CD4-positive, alpha-beta T cell treated with Interferon gamma for 1 hour (primary cell): ENCODE results near the gene SESTD1.

ENCODE experiments used
- DNase-seq: peaks from one replicate; pipeline ENCODE4 v3.0.0-alpha.2; 2020

Gene SESTD1

DNA sequence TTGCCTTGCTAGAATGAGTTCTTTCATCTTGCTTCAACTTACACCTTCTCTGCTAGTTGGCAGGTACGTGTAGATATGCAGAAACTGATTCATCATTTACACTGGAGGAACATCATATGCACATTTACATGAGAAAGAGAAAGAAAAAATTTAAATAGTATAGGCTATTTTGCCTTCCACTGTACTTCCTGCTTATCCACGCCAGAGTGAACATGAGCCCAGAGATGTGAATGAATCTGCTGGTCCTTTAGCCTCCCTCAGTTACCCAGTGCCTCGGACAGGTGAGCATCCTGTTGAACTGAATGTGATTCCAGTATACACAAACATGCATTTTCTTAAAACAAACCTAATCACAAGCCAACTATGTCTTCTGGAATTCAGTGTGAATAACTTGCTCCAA lies 83.6 kb downstream of the SESTD1 start:
- no peak for DNase-seq

- DNase-seq: no peak
Measured at GRCh38 chr2:179180242-179180641, 84.4 kb downstream of the SESTD1 start.

DNA sequence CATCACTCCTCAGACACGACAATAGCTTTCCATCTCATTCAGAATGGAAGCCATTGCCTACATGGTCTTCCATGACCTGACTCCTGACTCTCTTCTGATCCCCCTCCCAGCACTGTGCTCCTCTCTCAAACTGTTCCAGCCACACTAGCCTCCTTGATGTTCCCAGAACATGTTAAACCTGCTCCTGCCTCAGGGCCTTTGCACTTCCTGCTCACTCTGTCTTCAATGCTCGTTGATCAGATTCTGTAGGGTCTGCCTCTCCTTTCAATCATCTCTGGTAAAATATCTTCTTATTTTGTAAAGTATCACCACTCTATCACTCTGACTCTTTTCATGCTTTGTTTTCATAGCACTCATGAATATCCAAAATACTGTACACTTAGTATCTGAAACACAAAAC lies 84.9 kb downstream of the SESTD1 start:
- DNase-seq: no peak

DNA sequence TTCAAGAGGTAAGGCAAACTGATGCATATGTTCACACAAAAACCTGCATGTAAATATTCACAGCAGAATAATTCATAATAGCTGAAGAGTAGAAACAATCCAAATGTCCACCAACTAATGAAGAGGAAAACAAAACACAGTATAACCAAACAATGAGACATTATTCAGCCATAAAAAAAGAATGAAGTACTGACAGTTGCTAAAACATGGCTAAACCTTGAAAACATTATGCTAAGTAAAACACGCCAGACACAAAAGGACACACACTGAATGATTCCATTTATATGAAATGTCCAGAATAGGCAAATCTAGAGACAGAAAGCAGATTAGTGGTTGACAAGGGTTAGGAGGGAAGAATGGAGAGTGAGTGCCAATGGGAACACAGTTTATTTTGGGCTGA lies 86.9 kb downstream of the SESTD1 start:
- no peak for DNase-seq

- DNase-seq: no peak
Measured at GRCh38 chr2:179174240-179174639, 90.4 kb downstream of the SESTD1 start.

DNA sequence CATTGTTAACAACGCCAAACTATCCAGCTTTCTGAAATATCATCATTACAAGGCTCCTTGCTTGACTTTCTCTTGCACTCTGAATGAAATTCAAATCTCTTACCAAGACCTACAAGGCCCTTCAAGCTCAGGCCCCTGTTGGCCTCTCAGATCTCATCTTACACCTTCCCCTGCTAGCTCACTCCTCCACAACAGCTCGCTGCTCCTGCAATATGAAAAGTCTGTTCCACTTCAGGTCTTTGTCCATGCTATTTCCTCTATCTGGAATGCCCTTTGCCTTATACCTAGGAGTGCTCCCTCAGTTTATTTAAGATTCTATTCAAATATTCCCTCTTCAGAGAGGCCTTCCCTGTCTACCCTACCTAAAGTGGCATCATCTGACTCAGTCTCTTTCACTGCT lies 91.7 kb downstream of the SESTD1 start:
- no peak for DNase-seq

GRCh38 chr2:179171371-179171770 lies 93.3 kb downstream of the SESTD1 start:
- DNase-seq: no peak

- no peak for DNase-seq
Measured at GRCh38 chr2:179170901-179171300, 93.7 kb downstream of the SESTD1 start.

GRCh38 chr2:179165356-179166000 lies 99.2 kb downstream of the SESTD1 start:
- no peak for DNase-seq

DNA sequence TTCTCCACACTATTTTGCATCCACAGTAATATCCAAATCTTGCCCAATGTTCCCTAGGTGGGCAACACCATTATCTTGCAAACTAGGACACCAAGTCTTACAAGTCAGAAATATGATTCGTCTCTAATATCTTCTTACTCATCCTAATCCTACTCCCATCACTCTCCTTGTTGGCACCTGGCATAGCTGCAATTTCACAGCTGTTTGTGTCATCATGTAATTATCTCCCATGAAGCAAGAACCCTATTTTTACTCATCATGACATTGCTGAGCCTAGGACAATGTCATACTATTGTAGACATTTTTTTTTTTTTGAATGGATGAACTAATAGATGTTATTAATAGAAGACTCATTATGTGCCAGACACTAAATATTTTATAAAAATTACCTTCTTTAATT lies 123.4 kb downstream of the SESTD1 start:
- DNase-seq: no peak

DNA sequence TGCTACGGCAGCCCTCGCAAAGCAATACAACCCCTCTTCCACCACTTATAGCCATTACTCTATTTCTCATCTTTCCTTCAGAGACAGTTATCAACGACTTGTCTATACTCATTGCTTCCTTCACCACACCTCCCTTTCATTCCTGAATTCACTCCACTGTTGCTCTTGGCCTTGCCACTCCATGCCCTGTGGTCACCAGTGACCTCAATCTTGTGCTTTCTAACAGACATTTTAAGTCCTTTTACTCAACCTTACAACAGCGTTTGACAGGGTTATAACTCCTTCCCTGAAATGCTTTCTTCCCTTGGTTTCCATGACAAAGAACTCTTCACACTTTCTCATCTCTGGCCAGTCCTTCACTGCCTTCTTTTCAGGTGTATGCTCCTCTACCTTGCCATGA lies 124.1 kb downstream of the SESTD1 start:
- DNase-seq: no peak

DNA sequence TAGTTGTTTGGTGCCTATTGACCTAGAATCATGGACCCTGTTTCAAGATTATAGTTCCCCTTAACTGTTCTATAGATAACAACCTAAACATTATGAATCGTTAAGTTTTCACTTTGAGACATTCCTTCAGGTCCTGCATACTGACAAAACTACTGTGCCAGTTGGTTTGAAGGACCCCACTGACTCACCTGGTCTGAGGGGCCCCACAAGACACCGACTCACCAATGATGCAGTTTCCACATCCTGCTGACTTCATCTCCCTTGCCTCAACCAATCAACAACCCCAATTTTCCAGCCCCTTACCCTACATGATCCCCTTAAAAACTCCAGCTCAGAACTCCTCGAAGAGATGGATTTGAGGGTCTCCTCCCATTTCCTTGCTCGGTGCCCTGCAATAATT lies 125.1 kb downstream of the SESTD1 start:
- DNase-seq: no peak

DNA sequence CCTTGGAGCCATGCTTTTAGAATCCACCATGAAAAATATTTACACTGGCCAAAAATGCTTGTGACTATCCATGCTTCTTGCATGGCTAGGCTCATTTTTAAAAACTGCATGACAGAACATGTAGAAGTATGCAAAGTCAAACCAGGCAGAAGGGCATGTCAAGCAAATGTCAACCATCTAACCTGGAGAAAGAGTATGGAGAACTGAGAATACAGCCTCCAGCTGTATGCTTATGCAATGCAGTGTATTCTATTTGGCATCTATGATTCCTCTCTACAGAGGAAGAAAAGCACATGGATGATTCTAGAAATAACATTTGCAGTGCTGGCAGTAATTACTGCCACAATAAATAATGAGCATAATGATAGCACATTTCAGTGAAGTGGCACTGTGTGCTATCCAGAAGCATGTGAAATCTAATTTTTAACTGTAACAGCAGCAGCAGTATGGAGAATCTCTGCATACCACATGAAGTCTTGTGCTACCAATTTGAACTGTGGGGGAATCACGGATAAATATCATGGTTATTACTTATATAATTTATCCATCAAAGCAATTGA lies 127.4 kb downstream of the SESTD1 start:
- DNase-seq: no peak

DNA sequence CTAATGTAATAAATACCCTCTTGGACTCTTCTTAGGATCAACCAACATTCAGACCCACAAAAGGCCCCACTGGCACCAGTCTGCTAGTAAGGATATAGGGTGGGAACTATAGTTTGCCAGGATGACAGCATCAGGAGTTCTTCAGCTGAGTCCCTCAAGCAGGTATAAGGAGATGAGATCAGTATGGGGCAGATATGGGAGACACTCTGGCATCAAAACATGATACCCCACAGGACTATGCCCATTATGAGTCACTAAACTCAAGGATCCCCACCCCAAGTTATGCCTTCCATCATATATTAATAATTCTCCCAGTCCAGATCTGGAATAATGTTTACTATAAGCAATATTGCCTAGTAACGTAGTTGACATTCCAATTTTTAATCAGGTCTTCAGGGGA lies 131.6 kb downstream of the SESTD1 start:
- no peak for DNase-seq

- no peak for DNase-seq
Measured at GRCh38 chr2:179132076-179132475, 132.6 kb downstream of the SESTD1 start.

- no peak for DNase-seq
Measured at GRCh38 chr2:179130560-179130959, 134.1 kb downstream of the SESTD1 start.

GRCh38 chr2:179129574-179130238 lies 134.9 kb downstream of the SESTD1 start:
- DNase-seq: no peak

- no peak for DNase-seq
Measured at GRCh38 chr2:179125404-179125803, 139.2 kb downstream of the SESTD1 start.

- no peak for DNase-seq
Measured at GRCh38 chr2:179124282-179124681, 140.3 kb downstream of the SESTD1 start.

DNA sequence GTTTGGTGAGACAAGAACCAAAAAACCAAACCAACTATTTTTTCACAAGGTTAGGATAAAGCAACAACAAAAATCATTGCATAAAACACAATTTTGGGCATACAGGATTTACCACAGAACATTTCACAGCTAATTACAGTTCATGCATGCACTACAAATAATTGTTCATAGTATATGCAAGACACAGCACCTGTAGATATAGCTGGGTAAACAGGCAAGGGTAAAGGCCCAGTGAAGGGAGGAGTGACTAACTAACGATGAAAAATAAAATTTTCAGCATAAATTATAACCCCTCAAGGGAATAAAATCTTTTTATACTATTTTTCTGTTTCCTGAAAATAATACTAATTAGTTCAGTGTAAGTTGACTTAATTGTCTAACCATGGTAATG lies 141.4 kb downstream of the SESTD1 start:
- DNase-seq: no peak

GRCh38 chr2:179107737-179108136 lies 156.9 kb downstream of the SESTD1 start:
- no peak for DNase-seq

GRCh38 chr2:179106676-179107428 lies 157.8 kb downstream of the SESTD1 start:
- DNase-seq: no peak

DNA sequence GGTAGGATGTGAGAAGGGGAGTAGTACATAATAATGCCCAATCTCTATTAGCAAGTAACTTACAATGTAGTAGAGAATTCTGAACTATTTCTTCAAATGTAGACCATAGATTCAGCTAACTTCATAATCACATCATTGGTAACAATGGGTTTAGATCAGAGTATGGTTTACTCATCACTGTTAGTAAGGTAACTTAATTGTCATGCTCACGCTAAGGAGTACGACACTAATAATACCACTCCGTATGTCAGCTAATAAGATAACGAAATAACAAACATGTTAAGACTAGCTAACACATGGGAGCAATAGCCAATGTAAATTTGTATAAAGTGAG lies 158.3 kb downstream of the SESTD1 start:
- no peak for DNase-seq

DNA sequence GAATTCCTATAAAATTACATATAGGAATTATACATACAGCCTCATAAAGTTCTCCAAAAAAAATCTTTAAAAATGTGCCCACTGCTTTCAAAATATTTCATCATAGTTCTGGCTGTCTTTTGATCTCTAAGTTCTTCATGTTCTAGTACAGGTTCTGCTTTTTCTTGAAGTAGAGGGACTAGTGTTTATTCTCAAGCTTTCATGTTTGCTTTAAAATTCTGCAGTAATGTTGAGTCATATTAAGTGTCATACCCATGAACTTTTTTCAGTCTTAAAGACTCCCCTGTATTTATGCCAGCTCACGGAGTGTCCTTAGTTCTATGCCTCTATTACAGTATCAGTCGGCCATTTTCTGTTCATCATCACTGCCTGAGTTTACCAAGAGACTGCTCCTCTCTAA lies 159.9 kb downstream of the SESTD1 start:
- no peak for DNase-seq
